GM19395 (cell line): Measurements from ENCODE around the gene UCK2.

Experiments
- ATAC-seq: cut with Tn5 transposase; IDR thresholded peaks from one replicate; pipeline ENCODE4 v1.9.1; 2021; ENCODE audit warnings: mild to moderate bottlenecking, moderate library complexity; ENCODE audit not compliant: unreplicated experiment

UCK2 gene

GRCh38 chr1:165833358-165833757, 5.9 kb downstream of the UCK2 start:
- no peak for ATAC-seq

DNA sequence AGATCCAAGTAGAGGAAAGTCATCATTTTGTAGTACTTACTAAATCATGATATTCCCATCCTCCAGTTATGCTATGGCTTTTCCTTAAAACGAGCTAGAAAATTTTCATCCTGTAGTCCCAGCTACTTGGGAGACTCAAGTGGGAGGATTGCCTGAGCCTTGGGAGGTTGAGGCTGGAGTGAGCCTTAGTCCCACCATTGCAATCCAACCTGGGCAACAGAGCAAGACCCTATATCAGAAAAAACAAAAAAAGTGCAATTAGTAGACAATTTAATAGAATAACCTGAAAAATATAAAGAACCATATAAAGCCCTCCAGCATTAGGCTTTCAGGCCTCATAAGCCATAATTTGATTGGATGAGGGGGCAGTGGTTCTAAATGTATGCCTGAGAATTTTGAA, 6.8 kb downstream of the UCK2 start:
- no peak for ATAC-seq

DNA sequence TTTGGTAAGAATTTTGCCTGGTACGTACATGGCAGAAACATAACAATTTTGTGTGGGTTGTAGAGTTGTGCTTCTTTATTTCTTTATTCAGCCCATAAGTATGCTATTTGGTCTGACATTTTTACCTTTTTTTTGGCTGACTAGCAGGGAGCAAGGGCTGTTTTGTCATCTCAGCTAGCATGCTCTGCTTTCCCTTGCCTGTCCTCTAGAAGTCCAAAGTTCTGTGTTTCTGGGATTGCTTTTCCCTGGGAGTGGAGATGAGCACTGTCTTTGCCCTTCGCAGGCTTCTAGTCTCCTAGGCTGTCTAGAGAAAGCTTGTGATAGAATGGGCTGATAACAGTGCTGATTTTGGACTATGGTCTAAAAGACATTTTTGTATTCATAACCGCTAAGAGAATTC, 7.5 kb downstream of the UCK2 start:
- ATAC-seq = no peak

GRCh38 chr1:165836664-165837482, 9.5 kb downstream of the UCK2 start:
- ATAC-seq = no peak

GRCh38 chr1:165837838-165838364, 10.5 kb downstream of the UCK2 start:
- no peak for ATAC-seq

DNA sequence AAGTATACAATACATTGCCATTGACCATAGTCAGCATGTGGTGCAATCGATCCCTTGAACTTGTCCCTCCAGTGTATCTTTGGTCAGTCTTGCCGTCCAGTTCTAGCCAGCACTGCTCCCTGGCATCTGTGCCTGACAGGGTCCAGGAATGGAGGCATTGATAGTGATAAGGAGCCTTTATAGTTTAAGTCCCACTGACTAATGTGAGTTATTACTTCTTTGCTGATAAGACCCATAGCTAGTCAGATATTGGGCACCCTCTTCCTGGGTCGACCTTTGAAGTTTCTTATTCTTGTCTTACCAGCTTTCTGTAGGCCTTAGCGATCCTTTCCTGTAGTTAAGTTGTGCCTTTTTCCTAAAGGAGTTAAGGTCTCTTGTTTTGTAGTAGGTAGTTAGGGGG, 13.0 kb downstream of the UCK2 start:
- no peak for ATAC-seq

DNA sequence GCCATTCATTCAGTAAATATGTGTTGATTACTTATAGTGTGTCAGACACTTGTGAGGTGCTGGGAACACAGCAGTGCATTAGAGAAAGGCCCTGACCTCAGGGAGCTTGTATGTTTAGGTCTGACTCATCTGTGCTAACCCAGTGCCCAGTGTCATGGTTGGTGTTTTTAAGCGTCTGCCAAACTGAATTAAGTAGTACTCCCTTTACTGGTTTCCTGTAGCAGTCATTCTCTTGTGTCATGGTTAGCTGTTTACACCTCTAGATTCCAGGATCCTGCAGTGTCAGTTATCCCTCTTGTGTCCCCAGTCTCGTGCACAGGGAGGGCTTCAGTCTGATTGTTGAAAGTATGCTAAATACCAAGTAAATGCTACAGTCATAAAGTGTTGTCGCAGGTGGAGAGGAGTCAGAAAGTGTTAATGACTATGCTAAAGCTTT, 14.2 kb downstream of the UCK2 start:
- no peak for ATAC-seq

DNA sequence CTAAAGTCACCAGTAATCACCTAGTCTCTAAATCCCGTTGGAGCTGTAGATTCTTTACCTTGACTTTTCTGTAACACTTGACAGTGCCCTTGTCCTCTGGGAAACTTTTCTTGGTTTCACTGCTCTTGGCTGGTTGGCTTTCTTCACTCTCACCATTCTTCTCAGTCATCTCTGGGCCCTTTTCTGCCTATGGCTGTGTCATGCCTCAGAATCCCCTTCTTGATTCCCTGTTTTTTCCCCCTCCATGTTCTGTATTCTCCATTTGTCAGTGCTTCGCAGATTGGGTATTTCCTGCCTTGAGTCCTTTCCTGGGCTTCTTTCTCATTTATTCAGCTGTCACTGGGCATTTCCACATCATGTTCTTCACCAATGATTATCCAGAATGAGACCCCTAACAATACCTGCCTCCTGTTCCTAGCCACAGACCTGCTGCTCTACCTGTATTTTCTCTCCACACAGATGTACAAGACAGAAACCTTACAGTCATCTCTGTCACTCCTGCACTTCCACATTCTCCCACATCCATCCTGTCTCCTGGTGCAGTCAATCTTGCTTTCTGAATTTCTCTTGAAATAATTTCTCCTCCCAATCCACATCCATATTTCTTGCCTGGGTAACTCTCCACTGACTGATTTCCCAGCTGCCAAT, 14.7 kb downstream of the UCK2 start:
- peak; percentile 36 for ATAC-seq

- ATAC-seq = peak; percentile 65
Observed at GRCh38 chr1:165842671-165843129, 15.3 kb downstream of the UCK2 start.

- no peak for ATAC-seq
Observed at GRCh38 chr1:165843304-165843703, 15.9 kb downstream of the UCK2 start.

DNA sequence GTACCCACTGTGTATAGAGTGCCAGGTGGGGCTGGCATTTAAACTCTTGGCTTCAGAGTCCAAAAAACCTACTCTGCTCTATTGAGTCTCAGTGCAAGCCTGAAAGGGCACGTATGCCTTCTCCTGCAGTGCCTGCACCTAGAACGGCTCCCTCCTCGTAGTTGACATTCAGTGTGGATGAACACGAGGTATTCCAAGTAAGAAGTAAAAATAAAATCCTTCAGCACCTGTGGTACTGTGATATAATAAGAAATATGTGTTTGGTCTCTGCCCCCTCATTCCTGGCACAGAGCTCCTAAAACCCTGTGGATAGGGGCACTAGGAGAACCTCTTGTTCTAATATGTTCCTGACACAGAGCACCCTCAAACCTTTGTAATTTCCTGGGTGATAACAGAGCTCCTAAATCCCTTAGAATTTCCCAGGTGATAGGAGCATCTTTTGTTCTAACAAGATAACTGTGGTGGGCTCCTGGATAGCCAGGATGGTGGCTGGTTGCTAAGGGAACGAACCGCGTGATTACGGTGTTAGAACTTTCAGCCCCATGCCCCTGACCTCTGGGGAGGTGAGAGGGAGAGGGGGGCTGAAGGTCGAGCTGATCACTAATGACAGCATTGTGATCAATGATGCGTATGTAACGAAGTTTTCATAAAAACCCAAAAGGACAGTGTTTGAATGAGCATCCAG, 16.8 kb downstream of the UCK2 start:
- no peak for ATAC-seq

DNA sequence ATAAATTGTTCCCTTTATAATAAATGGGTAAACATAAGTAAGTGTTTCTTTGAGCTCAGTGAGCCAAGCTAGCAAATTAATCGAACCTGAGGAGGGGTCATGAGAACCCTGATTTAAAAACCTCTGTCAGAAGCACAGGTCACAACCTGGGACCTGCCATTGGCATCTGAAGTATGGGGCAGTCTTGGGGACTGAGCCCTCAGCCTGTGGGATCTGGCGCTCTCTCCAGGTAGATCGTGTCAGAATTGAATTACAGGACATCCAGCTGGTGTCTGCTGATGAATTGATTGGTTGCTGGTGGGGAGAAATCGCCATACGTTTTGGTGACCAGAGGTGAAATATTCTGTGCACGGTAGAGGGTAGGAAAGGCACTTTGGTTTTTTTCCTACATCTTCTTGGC, 17.5 kb downstream of the UCK2 start:
- no peak for ATAC-seq

GRCh38 chr1:165845569-165845968, 18.2 kb downstream of the UCK2 start:
- ATAC-seq = no peak

- peak; percentile 41 for ATAC-seq
Observed at GRCh38 chr1:165845992-165846748, 18.8 kb downstream of the UCK2 start.

GRCh38 chr1:165847486-165847885, 20.1 kb downstream of the UCK2 start:
- ATAC-seq = no peak

DNA sequence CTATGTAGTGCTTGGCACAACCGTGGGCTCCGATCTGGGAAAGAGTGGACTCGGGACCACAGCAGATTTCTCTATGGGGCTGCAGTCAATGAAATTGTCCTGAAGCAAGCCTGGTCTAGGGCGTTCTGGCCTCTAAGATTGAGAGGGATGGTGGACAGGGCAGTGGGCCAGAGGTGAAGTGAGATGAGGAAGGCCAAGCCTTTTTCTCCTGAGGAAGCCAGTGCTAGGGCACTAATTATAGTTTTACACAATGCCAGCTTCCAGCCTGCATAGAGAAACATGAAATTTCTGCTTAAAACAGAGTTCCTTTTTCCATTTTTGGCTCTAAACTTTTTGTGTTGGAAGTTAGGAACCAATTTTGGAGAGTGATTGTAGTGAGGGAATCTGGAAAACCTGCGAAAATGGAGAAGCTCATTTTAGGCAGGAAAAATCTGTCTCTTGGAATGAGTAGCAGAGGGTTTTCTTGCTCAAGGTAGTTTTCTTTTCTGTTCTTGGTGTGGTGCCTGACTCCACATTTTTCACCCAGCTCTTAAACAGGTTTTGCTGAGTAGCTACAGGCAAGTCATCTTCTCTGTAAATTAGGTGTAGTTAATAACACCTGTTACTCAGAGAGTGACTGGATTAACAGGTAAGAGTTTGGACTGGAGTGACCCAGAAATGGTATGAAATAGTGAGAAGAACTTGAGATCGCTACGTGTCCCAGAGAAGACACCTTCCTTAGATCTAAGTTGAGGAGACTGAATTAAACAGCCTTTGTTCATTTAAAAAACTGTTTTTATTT, 22.1 kb downstream of the UCK2 start:
- no peak for ATAC-seq

GRCh38 chr1:165851034-165851658, 23.7 kb downstream of the UCK2 start:
- peak; percentile 69 for ATAC-seq

- ATAC-seq = no peak
Observed at GRCh38 chr1:165852871-165853270, 25.5 kb downstream of the UCK2 start.

DNA sequence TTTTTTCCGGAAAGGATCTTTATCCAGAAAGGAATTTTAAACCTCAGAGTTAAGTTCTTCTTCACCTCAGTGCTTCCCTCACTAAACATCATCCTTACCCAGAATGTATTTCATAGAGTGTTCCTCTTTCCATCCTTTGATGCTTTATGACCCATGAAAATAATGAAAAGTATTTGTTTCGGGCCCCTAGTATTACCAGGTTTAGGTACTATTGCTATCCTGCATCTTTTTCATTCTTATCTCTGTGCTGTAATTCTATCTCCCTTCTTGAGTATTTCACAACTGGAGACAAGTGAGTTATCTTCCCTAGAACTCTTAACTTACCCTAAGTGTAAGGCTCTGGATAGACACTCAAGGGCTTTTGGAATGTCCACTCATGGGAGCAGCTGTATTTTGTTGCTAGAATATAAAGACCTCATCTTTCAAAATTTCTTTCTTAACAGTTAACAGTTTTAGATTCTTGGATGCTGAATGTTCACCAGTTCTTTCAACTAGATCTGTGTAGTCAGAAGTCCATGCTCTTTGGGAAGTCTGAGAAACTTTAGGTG, 26.2 kb downstream of the UCK2 start:
- ATAC-seq = no peak
